Medulla oblongata (tissue), 1 donor: ENCODE data around the gene CACNA1G.
A peak's percentile ranks its signal among the peaks of the same experiment; 100 is the strongest.

Experiments
- DNase-seq: peaks from one replicate; pipeline ENCODE4 v3.0.0-alpha.2; 2015; ENCODE audit errors: extremely low spot score

The CACNA1G gene

DNA sequence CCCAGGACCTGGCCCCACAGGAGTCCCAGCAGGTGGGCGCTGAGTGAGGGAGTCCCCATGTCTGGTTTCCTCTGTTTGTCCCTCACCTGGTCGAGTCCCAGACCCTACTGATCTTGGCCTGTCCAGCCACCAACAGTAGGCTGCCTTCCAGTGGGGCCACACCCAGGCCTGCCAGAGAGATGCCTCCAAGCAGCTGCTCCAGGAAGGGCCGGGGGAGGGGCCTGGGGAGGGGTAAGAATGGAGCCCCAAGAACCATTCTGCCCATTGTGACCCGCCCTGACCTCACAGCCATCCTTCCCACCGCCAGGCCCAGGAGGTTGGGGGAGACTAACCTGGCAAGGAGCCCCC lies 12.8 kb upstream of the CACNA1G start:
- DNase-seq = no peak

DNA sequence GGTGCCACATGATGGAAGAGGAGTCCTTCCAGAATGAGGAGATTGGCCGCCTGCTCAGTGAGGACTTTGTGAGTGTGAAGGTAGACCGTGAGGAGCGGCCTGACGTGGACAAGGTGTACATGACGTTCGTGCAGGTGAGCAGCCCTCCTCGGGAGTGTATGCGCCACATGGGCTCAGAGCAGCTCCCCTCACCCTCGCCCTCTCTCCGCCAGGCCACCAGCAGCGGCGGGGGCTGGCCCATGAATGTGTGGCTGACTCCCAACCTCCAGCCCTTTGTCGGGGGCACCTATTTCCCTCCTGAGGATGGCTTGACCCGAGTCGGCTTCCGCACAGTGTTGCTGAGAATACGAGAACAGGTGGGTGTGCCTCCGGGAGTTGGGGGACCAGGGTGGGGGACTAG lies 11.7 kb upstream of the CACNA1G start:
- DNase-seq = no peak

DNA sequence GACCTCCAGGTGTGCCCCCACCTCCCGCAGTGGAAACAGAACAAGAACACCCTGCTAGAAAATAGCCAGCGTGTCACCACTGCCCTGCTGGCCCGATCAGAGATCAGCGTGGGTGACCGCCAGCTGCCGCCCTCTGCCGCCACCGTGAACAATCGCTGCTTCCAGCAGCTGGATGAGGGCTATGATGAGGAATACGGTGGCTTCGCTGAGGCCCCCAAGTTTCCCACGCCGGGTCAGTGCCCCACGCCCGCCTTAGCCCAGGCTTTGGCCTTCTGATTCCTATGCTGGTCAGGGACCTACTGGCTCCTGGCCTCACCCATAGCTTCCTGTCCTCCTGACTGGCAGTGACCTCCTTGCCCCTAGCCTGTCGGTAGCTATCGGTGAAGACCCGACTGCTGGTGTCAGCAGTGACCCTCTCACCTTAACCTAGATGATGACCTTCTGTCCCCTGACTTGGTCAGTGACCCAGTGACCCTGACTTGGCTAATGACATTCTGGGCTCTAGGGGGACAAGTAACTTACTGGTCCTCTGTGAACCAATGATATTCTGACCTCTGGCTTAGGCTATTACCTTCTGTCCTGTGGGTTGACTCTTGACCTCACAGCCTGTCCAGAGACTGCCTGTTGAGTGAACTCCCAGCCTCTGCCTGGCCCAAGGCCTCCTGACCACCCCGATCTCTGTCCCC lies 11.1 kb upstream of the CACNA1G start:
- DNase-seq = no peak

DNA sequence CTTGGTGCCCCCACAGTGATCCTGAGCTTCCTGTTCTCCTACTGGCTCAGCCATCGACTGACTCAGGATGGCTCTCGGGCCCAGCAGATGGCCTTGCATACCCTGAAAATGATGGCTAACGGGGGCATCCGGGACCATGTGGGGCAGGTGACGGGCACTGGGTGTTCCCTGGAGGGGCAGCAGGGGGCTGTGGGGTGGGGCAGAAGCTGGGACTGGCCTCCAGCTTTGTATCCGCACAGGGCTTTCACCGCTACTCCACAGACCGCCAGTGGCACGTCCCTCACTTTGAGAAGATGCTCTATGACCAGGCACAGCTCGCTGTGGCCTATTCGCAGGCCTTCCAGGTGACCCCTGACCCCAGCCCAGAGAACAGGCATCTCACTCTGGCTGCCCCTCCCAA lies 10.5 kb upstream of the CACNA1G start:
- DNase-seq = no peak

DNA sequence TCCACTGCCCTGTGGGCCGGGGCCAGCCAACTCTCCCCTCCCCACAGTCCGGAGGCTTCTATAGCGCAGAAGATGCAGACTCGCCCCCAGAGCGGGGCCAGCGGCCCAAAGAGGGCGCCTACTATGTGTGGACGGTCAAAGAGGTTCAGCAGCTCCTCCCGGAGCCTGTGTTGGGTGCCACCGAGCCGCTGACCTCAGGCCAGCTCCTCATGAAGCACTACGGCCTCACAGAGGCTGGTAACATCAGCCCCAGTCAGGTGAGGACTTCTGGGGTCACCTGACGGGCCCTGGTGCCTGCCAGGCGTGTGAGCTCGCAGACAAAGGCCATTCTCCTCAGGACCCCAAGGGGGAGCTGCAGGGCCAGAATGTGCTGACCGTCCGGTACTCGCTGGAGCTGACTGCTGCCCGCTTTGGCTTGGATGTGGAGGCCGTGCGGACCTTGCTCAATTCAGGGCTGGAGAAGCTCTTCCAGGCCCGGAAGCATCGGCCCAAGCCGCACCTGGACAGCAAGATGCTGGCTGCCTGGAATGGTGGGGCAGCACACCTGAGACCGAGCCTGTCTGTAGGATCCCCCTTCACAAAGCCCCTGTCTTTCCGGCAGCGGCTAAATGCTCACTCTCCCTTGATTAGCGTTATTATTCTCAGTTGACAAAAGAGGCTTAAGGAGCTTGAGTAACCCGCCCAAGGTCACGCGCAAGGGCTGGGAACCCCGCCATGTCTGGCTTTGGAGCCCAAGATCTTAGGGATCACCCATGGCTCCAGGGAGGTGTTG lies 9.7 kb upstream of the CACNA1G start:
- DNase-seq = peak; percentile 91

DNA sequence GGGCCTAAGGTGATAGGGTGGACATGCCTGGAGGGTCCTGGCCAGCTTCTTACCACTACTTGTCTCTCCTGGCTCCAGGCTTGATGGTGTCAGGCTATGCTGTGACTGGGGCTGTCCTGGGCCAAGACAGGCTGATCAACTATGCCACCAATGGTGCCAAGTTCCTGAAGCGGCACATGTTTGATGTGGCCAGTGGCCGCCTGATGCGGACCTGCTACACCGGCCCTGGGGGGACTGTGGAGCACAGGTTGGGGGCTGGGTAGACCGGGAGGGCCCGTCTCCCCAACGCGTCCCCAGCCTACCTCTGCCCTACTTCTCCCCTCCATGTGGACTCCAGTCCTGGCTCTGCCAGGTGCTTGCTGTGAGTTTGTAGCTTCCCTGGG lies 9.1 kb upstream of the CACNA1G start:
- DNase-seq = no peak

DNA sequence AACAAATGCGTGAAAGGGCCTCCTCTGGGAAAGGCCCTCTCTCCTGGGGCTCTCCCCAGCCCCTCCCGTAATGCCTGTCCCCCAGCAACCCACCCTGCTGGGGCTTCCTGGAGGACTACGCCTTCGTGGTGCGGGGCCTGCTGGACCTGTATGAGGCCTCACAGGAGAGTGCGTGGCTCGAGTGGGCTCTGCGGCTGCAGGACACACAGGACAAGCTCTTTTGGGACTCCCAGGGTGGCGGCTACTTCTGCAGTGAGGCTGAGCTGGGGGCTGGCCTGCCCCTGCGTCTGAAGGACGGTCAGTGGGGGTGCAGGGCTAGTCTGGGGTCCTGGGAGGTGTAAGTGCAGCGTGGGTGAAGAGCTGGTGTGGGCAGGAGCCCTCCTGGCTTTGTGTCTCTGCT lies 8.6 kb upstream of the CACNA1G start:
- DNase-seq = no peak

DNA sequence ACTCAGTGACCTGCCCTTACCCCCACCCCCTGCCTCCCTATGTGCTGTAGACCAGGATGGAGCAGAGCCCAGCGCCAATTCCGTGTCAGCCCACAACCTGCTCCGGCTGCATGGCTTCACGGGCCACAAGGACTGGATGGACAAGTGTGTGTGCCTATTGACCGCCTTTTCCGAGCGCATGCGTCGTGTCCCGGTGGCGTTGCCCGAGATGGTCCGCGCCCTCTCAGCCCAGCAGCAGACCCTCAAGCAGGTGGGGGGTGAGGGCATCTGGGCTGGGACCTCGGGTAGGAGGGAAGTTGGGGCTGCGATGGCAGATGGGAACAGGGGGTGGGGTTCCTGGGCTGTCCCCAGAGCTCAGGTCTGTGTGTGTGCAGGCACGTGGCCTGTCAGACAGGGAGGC lies 6.3 kb upstream of the CACNA1G start:
- DNase-seq = no peak

DNA sequence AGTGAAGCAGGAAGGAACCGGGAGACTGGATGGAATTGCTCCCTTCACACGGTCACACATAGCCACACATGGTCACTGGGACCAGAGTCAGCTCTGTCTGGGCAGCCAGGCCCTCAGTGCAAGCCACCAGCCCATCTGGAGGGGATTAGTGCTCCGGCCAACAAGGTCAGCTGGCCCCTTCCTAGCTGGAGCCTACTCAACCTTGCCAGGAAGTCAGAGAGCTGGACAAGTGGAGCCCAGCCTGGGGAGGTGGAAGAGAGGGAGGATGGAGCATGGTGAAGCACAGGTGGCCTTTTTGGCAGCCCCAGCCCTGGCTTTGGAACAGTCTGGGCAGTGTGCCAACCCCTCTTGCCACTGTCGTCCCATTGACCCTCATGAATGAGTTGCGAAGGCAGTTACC lies 3.7 kb upstream of the CACNA1G start:
- DNase-seq = peak; percentile 28

DNA sequence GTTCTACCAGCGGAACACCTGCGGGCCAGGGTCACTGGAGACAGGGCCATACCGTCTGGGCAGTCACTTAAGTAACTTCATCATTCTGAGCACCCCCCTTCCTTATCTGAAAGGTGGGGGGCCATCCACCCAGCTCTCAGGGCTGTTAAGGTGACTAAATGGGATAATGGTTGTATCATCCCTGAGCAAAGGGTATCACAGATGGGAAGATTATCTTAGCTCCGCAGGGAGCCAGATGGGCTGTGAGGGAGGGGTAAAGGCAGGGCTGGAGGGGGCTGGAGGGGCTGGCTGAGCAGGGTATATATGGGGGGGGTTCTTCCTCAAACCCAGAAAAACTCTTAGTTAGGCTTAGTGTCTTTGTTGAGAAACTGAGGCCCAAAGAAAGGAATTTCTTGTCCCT lies 2.9 kb upstream of the CACNA1G start:
- DNase-seq = no peak

DNA sequence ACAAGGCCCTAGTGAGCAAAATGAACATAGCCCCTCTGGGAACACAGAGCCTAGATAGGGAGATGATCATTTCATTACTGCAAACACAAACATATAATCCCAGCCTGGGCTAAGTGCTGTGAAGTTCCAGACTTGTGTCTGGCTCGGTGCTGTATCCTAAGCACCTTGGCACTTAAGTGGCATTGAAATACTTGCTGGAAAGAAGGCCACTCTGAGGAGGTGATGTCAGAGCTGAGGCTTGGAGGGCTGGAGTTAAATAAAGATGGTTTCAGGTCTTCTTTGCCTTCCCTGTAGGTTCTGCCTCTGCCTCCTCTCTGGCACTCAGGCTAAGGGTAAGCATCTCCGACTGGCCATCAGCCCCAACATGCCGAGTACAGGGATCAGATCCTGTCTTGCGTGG lies 2.4 kb upstream of the CACNA1G start:
- DNase-seq = no peak

DNA sequence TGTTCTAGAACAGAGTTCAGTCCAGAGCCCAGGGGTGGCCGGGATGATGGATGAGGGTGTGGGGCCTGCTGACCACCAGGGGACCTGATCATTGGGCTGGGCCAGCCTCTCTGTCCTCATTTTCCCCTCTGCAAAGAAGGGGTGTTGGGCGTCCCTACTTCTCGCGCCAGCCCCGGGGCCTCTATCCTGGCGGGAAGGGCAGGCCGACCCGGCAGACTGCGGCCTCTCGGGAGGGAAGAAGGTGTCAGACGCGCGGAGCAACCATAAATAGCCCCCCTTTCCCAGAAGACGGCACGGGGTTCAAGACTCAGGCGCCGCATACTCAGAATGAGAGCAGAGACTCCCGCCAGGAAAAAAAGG lies 2.0 kb upstream of the CACNA1G start:
- DNase-seq = no peak

DNA sequence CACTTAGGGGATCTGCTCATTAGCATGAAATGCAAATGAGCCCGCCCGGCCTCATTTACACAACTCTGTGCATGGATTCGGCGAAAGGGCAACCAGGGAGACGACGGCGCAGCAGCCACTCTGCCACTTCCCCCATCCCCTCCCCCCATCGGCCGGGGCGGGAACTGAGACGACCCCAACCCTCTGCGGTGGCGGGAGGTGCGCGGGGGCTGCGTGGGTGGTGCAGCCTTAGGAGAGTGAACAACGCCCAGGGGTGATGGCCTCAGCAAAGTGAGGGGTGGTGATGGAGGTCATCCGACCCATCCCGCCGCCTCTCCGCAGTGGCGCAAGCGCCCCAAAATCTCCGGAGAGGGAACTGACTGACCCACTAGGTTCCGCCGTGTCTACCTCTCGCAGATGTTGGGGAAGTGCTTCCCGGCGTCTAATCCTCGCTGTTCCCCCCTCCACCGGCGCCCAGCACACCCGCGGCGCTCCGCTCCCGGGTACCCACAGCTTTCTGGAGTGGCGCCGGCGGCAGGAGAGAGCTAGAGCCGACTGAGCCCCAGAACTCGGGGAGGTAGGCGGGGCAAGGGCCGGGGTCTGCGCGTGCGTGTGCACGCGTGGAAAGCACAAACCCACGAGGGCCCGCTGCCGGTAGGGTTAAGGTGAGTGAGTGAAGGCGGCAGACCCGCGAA lies 1.4 kb upstream of the CACNA1G start:
- no peak for DNase-seq

DNA sequence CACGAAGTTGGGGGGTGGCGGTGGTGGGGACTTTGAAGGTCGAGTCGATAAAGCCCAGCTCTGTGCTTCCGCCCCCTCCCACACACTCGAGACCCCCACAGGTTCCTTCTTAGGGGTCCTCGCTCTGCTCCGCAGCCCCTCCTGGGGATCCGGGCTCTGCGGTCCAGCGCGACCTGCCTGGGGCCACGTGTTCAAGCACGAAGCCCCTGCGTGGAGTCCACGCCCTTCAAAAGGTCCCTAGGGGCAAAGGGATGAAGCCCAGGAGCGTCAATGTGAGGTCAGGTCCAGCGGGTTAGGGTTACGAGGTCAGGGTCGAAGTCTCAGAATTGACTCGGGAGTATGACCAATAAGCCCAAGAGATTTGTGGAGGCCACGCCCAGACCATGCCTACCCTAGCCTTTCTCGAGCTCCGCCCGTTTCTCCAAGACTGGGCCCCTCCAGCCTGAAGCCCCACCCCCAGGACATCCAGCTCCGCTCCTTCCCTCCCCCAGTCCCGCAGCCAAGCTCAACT lies 786 bp upstream of the CACNA1G start:
- no peak for DNase-seq

DNA sequence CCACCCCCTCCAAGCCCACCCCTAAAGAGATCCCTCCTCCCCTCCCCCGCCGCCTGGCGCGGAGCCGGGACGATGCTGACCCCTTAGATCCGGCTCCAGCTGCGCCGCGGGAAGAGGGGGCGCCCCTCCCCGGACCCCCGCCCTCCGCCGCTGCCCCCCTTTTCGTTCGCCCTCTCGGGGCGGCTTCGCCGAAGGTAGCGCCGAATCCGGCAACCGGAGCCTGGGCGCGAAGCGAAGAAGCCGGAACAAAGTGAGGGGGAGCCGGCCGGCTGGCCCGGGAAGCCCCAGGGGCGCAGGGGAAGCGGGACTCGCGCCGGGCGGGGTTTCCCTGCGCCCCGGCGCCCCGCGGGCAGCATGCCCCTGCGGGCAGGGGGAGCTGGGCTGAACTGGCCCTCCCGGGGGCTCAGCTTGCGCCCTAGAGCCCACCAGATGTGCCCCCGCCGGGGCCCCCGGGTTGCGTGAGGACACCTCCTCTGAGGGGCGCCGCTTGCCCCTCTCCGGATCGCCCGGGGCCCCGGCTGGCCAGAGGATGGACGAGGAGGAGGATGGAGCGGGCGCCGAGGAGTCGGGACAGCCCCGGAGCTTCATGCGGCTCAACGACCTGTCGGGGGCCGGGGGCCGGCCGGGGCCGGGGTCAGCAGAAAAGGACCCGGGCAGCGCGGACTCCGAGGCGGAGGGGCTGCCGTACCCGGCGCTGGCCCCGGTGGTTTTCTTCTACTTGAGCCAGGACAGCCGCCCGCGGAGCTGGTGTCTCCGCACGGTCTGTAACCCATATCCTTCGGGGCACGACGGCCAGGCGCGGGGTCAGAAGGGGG lies 623 bp downstream of the CACNA1G start:
- no peak for DNase-seq

DNA sequence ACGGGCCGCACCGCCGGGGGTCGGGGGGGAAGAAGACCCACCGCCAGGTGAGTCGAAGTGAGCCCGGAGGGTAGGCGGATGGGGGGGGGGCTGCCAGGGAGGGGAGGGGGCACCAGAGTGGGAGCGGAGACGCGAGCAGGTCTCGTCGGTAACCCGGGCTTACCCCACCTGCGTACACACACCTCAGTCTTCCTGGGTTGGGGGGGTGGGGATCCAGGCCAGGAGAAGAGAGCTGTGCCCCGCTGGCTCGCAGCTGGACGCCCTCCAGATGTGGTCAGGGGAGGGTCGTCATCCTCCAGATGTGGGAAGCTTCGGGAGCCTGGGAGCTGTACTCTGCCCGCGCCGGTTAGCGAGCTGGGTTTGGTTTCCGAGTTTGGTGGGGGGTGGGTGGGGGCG lies 1.2 kb downstream of the CACNA1G start:
- no peak for DNase-seq

DNA sequence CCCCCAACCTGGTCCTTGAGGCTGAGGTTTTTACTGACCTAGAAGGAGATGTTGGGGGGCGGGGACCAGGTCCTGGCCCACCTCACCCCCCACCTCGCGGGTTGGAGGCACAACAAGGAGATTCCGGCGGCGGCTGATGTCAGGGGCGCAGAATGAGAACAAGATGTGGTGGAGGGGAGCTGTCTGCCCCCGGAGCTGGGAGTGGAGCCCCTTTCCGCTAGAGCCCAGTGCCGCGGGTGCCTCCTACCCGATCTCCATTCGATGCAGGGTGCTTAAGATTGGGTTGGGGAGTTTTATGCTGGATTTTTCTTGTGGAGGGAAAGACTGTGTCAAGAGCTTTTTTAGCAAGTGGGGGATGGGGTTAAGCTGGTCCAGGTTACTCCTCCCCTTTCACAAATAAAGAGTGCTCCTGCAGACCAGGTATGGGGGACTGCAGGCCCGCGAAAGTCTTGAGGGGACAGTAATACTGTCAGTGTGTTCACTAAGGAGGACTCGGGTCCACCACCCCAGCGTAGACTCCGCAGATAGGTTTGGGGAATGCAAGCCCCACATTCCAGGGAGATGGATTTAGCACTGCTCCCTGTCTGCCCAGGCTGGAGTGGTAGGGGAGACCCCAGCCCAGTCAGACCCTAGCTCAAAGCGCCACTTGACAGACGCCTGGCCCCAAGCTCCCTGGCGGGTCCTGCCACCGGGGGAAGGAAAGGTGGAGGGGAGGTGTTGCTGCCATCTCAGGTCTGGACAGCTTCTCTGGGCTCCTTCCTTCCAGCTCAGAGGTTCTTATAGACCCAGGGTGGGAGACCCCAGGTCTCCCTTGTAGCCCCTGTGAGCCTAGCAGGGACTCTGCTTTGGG lies 2.0 kb downstream of the CACNA1G start:
- no peak for DNase-seq

DNA sequence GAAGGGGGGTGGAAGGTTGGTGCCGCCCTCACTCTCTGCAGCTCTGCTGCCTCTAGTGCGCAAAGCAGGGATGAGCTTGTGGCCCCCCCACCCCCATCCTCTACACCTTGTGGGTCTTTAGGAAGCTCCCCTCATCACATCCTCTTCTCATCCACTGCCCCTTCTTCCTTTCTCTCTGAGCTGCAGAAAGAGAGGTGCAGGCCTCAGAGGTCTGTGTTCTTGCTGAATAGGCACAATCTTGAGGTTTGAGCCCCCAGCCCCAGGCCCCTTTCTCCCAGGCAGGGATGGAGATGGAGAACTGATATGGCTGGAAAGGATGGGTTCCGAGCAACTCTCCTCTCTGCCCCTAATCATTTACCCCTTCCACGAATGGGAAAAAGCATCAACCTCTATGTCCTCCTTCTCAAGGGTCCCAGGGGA lies 2.6 kb downstream of the CACNA1G start:
- no peak for DNase-seq

DNA sequence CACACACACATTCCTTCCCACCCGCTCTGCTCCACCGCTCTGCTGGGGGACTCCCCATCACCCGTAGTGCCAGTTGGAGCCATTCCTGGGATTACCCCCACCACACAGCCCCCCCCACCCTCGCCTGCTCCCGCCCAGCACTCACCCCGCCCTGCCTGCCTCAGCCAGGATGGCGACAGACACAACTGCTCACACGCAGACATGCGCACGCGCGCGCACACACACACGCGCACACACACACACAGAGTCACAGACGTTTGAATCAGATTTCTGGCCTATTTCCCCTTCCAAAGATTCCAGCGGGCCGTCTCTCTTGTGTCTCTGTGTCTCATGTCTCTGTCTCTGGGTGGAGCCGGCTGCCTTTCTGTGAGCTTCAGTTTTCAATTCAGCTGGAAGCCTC lies 4.4 kb downstream of the CACNA1G start:
- no peak for DNase-seq

DNA sequence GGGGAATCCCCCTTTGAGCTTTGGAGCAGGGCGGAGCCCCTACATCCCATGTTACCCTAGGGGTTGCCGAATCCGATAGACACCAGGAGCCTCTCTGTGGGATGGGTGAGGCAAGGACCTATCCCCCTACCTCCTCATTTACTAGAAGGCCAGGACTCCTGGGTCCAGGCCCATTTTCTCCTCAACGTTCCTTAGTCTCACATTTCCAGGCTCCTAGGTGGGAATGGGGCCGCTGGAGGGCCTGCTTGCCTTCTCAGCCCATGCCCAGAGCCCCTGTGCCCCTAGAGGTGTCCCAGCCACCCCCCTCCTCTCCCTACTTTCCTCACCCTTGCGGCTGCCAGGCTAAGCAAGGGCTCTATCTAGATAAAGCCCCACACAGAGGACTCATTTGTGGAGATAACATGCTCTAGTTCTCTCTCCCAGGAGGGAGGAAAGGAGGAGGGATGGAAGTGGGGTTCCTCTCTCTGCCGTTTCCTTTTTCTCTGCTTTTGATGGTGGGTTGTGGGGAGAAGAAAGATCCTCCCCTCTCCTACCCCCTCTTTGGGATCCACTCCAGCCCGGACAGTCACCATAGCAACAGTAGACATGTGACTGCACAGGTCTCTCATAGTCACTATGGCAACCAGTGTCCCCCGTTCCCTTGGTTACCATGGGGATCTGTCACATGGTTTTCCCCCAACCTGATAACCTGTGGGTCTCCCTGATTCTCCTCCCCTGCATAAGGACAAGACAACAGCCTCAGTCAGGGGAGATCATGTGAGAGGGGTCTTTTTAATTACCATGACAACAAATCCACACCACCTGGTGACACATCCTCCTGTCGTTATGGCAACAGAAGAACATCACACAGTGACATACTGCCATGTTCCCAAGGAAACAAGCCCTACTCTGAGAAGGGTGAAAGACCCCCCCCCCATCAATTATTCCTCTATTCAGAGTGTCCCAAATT lies 5.2 kb downstream of the CACNA1G start:
- no peak for DNase-seq
